Prostate gland (tissue), 2 donors: ENCODE results near the gene PIEZO2.

Experiments used
- CTCF ChIP-seq, 4 experiments: fragments of 200-600 bp in 2 of 4; fragments of 450-650 bp in 2 of 4; sonication (generic) in 2 of 4; IDR thresholded peaks; 1 replicate in 3 of 4; 2 replicates in 1 of 4; pipeline ENCODE4 v1.5.1; 2016 to 2019; ENCODE audit warnings: antibody characterized with exemption in 4 of 4, mild to moderate bottlenecking in 2 of 4, moderate library complexity in 2 of 4
- POLR2A ChIP-seq: fragments of 450-650 bp; IDR thresholded peaks from one replicate; pipeline ENCODE4 v1.6.1; 2016; ENCODE audit warnings: antibody characterized with exemption, mild to moderate bottlenecking

GRCh38 chr18:11037533-11038240 is 111.7 kb downstream of the PIEZO2 start:
- TF ChIP-seq CTCF (IDR thresholded peaks at IDR 0.05) (no peak), POLR2A (no peak)
